GM19035 (cell line): Measurements from ENCODE around the gene GATAD2B.
"Not testable (repeated sequence)": the region's sequence is repeated elsewhere in the genome, so short reads cannot be mapped to it uniquely, and the experiment has no call there.

ENCODE experiments used
- ATAC-seq: cut with Tn5 transposase; IDR thresholded peaks from one replicate; pipeline ENCODE4 v1.9.1; 2021; ENCODE audit not compliant: unreplicated experiment

The GATAD2B gene

GRCh38 chr1:153767519-153767918, 155.3 kb downstream of the GATAD2B start:
- ATAC-seq, result no peak

- ATAC-seq, result not testable (repeated sequence)
These were observed 156.1 kb downstream of the GATAD2B start for GRCh38 chr1:153766663-153767062.

- no peak for ATAC-seq
These were observed 158.5 kb downstream of the GATAD2B start for GRCh38 chr1:153764310-153764709.

- ATAC-seq, result no peak
These were observed 159.2 kb downstream of the GATAD2B start for GRCh38 chr1:153763365-153764225.

- ATAC-seq, result no peak
These were observed 162.3 kb downstream of the GATAD2B start for GRCh38 chr1:153760440-153760839.
